DND-41 (cell line): ENCODE results near the gene CCDC60.

Experiments
- CTCF ChIP-seq: IDR thresholded peaks from 2 replicates; pipeline ENCODE4 v1.5.1; 2012; ENCODE audit warnings: borderline replicate concordance, low read length, moderate library complexity, mild to moderate bottlenecking; ENCODE audit not compliant: poor library complexity, severe bottlenecking; ENCODE audit errors: extremely low read depth
- EZH2 ChIP-seq: IDR thresholded peaks from 3 replicates; pipeline ENCODE4 v1.6.1; 2012; ENCODE audit warnings: borderline replicate concordance, low read depth, mild to moderate bottlenecking, moderate library complexity, low read length, inconsistent platforms; ENCODE audit not compliant: severe bottlenecking

DNA sequence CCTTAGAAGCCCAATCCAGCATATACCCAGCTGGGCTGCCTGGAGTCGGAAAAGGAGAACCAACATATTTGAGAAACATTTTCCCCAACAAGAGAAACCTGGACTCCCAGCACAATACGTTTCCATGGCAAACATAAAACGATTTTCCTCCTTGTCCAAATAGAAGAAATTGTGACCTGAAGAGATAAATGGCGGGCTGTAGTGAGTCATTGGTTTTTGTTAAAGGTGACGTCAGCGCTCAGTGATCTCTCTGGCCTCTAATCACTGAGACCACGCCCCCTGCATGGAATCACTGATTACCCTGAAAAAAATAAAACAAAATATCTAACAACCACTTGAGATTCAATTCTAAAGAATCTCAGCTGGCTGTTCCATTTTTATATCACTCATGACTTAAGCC lies 6.0 kb downstream of the CCDC60 start:
- TF ChIP-seq CTCF (no peak), EZH2 (no peak)
